DOHH2 (cell line): ENCODE data around the gene ASPSCR1.

Experiments
- H3F3A ChIP-seq: fragments of 200-600 bp; sonication (generic), shearing (Covaris generic); 2 replicates; pipeline ENCODE4 v1.6.0; 2016; ENCODE audit warnings: antibody characterized with exemption, mild to moderate bottlenecking; ENCODE audit not compliant: control insufficient read depth, insufficient read depth
- H3K27ac ChIP-seq: fragments of 200-600 bp; sonication (generic); 2 replicates; pipeline ENCODE4 v1.5.1; 2014; ENCODE audit warnings: low read depth, mild to moderate bottlenecking, low read length, moderate library complexity
- H3K27me3 ChIP-seq: fragments of 200-600 bp; sonication (generic); 2 replicates; pipeline ENCODE4 v1.6.1; 2014; ENCODE audit warnings: mild to moderate bottlenecking, low read length, mixed read lengths; ENCODE audit not compliant: control insufficient read depth
- H3K36me3 ChIP-seq: fragments of 200-600 bp; sonication (generic); 2 replicates; pipeline ENCODE4 v1.6.1; 2014; ENCODE audit warnings: mild to moderate bottlenecking, low read length, moderate library complexity, mixed read lengths; ENCODE audit not compliant: control insufficient read depth
- H3K4me1 ChIP-seq: fragments of 200-600 bp; sonication (generic); 2 replicates; pipeline ENCODE4 v1.6.1; 2014; ENCODE audit warnings: mild to moderate bottlenecking, low read length, mixed read lengths; ENCODE audit not compliant: control insufficient read depth
- H3K4me2 ChIP-seq: fragments of 200-600 bp; sonication (generic); 2 replicates; pipeline ENCODE4 v1.6.0; 2014; ENCODE audit warnings: mild to moderate bottlenecking, low read length, moderate library complexity
- H3K4me3 ChIP-seq: fragments of 200-600 bp; sonication (generic); 2 replicates; pipeline ENCODE4 v1.5.1; 2014; ENCODE audit warnings: mild to moderate bottlenecking, low read length, mixed read lengths
- H3K79me2 ChIP-seq: fragments of 200-600 bp; sonication (generic); 2 replicates; pipeline ENCODE4 v1.6.1; 2014; ENCODE audit warnings: mild to moderate bottlenecking, low read length, mixed read lengths; ENCODE audit not compliant: control insufficient read depth
- H3K9me2 ChIP-seq: fragments of 200-600 bp; sonication (generic); replicated peaks from 2 replicates; pipeline ENCODE4 v1.6.1; 2014; ENCODE audit warnings: mild to moderate bottlenecking, low read length, mixed read lengths; ENCODE audit not compliant: control insufficient read depth
- H3K9me3 ChIP-seq: fragments of 200-600 bp; sonication (generic); 2 replicates; pipeline ENCODE4 v1.6.1; 2014; ENCODE audit warnings: antibody characterized with exemption, low read length, mixed read lengths; ENCODE audit not compliant: control insufficient read depth, insufficient read depth
- H4K20me1 ChIP-seq: fragments of 200-600 bp; sonication (generic); 2 replicates; pipeline ENCODE4 v1.6.0; 2014; ENCODE audit warnings: low read depth, mild to moderate bottlenecking, antibody characterized with exemption, low read length, moderate library complexity; ENCODE audit not compliant: control insufficient read depth, insufficient read depth
- EZH2phosphoT487 ChIP-seq: fragments of 200-600 bp; sonication (generic); IDR thresholded peaks from 2 replicates; pipeline ENCODE4 v1.6.1; 2017; ENCODE audit warnings: borderline replicate concordance, mild to moderate bottlenecking, antibody characterized with exemption, low read length, moderate library complexity, mixed read lengths
- TF ChIP-seq, protein P1 (sequence below): fragments of 200-600 bp; sonication (generic); IDR thresholded peaks from one replicate; pipeline ENCODE4 v1.5.1; 2014; ENCODE audit warnings: antibody characterized with exemption, mild to moderate bottlenecking, low read depth, low read length; ENCODE audit not compliant: poor library complexity, severe bottlenecking

The ASPSCR1 gene

DNA sequence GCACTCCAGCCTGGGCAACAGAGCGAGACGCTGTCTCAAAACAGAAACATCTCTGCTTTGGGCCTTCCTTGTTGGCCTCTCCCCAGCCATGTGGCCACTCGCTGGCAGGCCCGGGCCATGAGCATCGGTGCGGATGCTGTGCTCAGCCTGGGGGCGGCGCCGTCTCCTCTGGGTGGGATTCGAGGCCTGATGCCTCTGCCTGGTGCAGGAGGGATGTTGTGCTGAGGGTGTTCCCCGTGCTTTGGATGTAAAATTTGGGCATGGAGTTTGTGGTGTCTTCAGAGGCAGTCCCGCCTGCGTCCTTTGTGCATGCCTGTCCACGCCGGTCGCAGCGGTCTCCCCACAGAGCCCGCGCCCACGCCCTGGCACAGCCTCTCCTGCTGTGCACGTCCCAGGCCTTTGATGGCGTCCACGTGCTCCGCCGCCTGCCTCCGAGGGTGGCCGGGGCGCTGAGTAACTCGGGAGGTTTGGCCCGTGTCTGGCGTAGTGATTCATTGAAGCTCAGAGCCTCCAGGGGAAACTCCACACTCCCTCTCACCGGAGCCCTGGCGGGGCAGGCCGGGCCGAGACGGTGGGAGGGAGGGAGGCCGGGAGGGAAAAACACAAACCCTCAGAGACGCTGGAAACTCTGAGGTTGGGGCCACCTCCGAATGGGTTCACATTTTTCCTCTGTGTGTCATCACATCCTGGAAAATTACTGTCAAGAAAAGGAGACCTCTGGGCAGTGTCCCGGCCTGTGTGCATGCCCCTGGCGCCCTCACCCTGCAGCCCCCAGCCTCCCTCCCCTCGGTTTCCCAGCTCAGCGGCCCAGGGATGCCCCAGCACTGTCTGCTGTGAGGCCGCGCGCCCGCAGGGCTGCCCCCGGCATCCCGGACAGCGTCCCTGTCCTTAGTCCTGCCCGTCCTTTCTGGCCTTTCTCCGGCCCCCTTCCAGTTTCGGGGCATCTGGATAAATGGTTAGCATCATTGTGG lies 26.3 kb downstream of the ASPSCR1 start:
- Histone ChIP-seq H3K4me2 (no peak overlapping the region), H3K36me3 (no peaks in the 10 kb centered on the region), H3F3A (no peaks in the 10 kb centered on the region), H3K4me3 (no peak overlapping the region), H3K4me1 (no peaks in the 10 kb centered on the region), H3K9me2 (no peaks in the 10 kb centered on the region), H4K20me1 (no peaks in the 10 kb centered on the region), H3K27ac (no peak overlapping the region), H3K9me3 (no peaks in the 10 kb centered on the region), H3K27me3 (no peaks in the 10 kb centered on the region), H3K79me2 (no peaks in the 10 kb centered on the region)
- no peak for TF ChIP-seq EZH2phosphoT487
- TF ChIP-seq, protein P1, sequence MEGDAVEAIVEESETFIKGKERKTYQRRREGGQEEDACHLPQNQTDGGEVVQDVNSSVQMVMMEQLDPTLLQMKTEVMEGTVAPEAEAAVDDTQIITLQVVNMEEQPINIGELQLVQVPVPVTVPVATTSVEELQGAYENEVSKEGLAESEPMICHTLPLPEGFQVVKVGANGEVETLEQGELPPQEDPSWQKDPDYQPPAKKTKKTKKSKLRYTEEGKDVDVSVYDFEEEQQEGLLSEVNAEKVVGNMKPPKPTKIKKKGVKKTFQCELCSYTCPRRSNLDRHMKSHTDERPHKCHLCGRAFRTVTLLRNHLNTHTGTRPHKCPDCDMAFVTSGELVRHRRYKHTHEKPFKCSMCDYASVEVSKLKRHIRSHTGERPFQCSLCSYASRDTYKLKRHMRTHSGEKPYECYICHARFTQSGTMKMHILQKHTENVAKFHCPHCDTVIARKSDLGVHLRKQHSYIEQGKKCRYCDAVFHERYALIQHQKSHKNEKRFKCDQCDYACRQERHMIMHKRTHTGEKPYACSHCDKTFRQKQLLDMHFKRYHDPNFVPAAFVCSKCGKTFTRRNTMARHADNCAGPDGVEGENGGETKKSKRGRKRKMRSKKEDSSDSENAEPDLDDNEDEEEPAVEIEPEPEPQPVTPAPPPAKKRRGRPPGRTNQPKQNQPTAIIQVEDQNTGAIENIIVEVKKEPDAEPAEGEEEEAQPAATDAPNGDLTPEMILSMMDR, result no peak

DNA sequence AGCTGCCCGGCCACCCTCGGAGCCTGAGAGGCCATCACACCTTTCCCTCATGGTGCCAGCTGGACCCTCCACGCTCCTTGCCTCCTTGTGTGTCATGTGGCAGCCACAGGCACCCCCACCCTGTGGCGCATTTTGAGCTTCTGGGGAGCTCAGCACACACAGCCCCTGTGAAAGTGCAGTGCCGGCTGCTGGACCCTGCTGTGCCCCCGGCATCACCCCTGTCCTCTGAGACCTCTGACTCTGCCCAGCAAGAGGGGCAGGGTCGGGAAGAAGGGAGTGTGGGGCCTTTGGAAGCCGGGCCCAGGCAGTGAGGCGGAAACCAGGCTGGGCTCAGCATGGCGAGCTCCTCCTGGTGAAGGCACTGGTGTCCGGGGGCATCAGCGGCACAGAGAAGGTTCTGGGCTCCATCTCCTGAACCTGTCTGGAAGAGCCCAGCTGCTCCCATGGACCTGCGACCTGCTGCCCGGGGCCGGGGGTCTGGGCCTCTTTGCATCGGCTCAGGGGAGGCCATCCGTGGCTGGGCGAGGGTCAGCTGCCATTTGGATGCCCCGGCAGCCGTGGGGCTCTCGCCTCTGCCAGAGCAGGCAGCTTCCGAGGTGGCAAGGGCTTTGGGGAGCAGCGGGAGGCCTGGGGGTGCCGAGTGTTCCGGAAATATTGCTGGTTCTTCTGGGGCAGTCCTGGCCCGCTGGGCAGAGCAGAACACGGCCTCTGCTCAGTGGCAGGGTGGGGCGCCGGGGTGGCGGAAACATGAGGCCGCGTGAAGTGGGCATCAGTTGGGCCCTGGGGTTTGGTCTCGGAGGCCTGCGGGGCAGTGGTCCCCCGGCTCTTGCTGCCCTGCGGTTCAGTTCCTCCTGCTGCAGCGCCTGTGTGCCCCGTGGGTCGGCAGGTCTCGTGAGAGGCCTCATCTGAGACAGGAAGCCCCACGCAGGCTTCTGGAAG lies 27.4 kb downstream of the ASPSCR1 start:
- no peaks in the 10 kb centered on the region for H3K36me3 ChIP-seq
- H3K4me2 ChIP-seq, result no peak overlapping the region
- no peaks in the 10 kb centered on the region for H3K27me3 ChIP-seq
- no peaks in the 10 kb centered on the region for H3K79me2 ChIP-seq
- H3K9me2 ChIP-seq, result no peaks in the 10 kb centered on the region
- no peaks in the 10 kb centered on the region for H4K20me1 ChIP-seq
- no peak for TF ChIP-seq EZH2phosphoT487
- TF ChIP-seq, protein P1, result no peak
- no peaks in the 10 kb centered on the region for H3K9me3 ChIP-seq
- H3K27ac ChIP-seq, result no peak overlapping the region
- no peaks in the 10 kb centered on the region for H3F3A ChIP-seq
- no peaks in the 10 kb centered on the region for H3K4me1 ChIP-seq
- no peak overlapping the region for H3K4me3 ChIP-seq

DNA sequence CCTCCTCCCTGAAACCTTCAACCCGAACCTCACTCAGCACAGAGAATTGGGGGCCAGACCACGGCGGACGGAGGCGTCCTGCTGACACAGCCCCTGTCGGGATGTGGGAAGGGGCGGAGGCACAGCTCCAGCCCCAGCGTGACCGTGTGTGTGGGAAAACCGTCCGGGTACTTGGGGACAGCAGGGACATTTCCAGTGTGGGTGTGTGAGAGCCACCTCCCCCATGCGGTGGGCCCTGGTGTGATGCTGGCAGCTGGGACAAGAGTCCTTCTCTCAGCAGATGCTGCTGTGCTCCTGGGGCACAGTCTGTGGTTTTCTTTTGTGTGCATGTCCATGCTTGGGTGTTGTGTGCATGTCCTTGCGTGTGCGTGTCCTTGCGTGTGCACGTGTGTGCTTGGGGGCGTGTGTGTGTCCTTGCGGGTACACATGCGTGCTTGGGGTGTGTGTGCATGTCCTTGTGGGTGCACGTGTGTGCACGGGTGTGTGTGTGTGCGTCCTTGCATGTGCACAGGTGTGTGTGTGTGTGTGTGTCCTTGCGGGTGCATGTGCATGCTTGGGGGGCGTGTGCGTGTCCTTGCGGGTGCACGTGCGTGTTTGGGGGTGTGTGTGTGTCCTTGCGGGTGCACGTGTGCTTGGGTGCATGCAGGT lies 28.4 kb downstream of the ASPSCR1 start:
- Histone ChIP-seq H3K4me1 (no peaks in the 10 kb centered on the region), H3K4me2 (no peak overlapping the region), H3K36me3 (no peaks in the 10 kb centered on the region), H3K27me3 (no peaks in the 10 kb centered on the region), H4K20me1 (no peaks in the 10 kb centered on the region), H3K79me2 (no peaks in the 10 kb centered on the region), H3F3A (no peaks in the 10 kb centered on the region), H3K9me3 (no peaks in the 10 kb centered on the region), H3K9me2 (no peaks in the 10 kb centered on the region), H3K27ac (no peak overlapping the region), H3K4me3 (no peak overlapping the region)
- TF ChIP-seq, protein P1, result no peak
- no peak for TF ChIP-seq EZH2phosphoT487
